ENCODE measurements around the gene ZKSCAN2. TPM values are rescaled to one million over a fixed set of nuclear protein-coding genes. Genes with fewer than 3 reads are reported as not detected.

ZKSCAN2 gene
- total and polyA plus RNA-seq, 9 of the 15 experiments (the other 6 are each of a cell fraction or from before 2014, with no cell fraction given), result 1.3 to 9.5 (median 4.2) TPM

DNA sequence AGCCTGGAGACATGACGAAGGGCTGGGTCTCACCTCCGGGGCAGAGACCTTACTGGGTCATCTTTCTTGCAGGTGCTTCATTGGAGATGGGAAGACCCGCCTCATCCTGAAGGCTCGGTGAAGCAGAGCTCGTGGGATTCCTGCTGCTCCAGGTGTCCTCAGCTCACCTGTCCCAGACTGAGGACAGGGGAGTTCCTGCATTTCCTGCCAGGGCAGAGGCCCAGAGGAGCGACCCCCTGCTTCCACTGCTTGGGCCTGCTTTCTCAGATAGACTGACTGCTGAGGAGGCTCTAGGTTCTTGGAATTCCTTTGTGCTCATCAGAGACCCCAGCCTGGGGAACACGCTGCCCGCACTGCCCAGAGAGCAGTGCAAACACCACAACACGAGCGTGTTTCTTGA is 29.3 kb downstream of the ZKSCAN2 start (continued):
- no peak for TF ChIP-seq ZNF766 (CRISPR knock-in tag; conservative IDR thresholded peaks at IDR 0.05)
- TF ChIP-seq ILK (tag; IDR thresholded peaks at IDR 0.05; ENCODE audit: borderline replicate concordance, low read depth), result no peak

DNA sequence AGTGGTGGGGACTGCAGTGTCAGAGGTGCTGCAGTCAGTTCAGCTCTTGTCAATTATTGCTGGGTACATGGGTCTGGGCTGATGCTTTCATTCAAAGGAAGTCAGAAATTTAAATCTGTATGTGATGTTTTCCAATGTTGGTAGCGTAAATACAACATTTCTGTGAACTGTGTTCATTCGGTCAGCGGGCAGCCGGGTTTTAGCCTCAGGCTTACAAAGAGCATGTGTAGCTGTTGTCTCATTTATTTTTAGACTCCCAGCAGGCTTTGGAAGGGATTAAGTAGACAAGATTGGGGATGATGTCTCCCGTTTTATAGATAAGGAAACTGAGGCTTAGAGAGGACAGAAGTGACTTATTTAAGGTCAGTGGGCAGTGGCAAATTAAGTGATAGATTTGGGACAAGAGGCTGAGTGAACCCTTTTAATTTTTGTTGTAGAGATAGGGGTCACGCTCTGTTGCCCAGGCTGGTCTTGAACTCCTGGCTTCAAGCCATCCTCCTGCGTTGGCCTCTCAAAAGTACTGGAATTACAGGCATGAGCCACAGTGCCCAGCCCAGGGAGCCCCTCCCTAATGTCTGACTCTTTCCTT is 32.8 kb downstream of the ZKSCAN2 start:
- DNase-seq (ENCODE audit: extremely low read depth in 1 of 4, low spot score in 3 of 4) (no peak), FAIRE-seq (peak; percentile 19), ATAC-seq (no peak)
- no peaks in the 10 kb centered on the region; a peak in 1 of 5 replicates for H3K27me3 ChIP-seq (ENCODE audit: control insufficient read depth in 2 of 2, insufficient read depth in 2 of 2, low read length in 2 of 2)
- ChIA-PET CTCF (ENCODE audit: low intra/inter-chr PET ratio) (interaction anchor here (0.6 to 2.3 kb wide), 4 partner anchors 98 to 753 kb away, joined by 3 to 22 read pairs (median 8); no protein-coding TSS in a partner anchor), POLR2A (interaction anchor here (0.8 to 1.4 kb wide), 4 partner anchors 87 to 938 kb away, joined by 3 to 7 read pairs (median 4); partner anchors contain the start of gene LCMT1)
- peaks cover 3 to 4% of the 10 kb centered on the region in 2 experiments; a peak in 4 of 5 replicates for H3K4me1 ChIP-seq (replicated peaks in 1 of 2; ENCODE audit: control insufficient read depth in 2 of 2, insufficient read depth in 2 of 2, low read length in 2 of 2)
- no peak overlapping the region for H3K27ac ChIP-seq (ENCODE audit: extremely low read depth, low read depth, low read length)
- H3K36me3 ChIP-seq (ENCODE audit: control insufficient read depth, insufficient read depth, low read length), result no peaks in the 10 kb centered on the region
- 64% methylated on average over 7 of the region's 7 CpGs for WGBS (ENCODE audit: insufficient coverage, low coverage, missing lambda C conversion rate)
- H2AFZ ChIP-seq (ENCODE audit: low read depth, low read length), result no peak overlapping the region
- H3K79me2 ChIP-seq (ENCODE audit: control insufficient read depth, insufficient read depth, low read length), result no peaks in the 10 kb centered on the region
- in situ Hi-C loops (cut with MboI), result loop anchor here (5.0 to 10.0 kb wide), 2 partner anchors 173 to 390 kb away; no protein-coding TSS in a partner anchor
- intact Hi-C loops (cut with micrococcal nuclease), result loop anchor here (1.0 to 10.0 kb wide), 5 partner anchors 98 to 708 kb away; partner anchors contain the start of gene LCMT1
- no peak overlapping the region for H3K4me3 ChIP-seq
- TF ChIP-seq NFIC (IDR thresholded peaks at IDR 0.05), result peak; percentile 72
- TF ChIP-seq, protein P1, sequence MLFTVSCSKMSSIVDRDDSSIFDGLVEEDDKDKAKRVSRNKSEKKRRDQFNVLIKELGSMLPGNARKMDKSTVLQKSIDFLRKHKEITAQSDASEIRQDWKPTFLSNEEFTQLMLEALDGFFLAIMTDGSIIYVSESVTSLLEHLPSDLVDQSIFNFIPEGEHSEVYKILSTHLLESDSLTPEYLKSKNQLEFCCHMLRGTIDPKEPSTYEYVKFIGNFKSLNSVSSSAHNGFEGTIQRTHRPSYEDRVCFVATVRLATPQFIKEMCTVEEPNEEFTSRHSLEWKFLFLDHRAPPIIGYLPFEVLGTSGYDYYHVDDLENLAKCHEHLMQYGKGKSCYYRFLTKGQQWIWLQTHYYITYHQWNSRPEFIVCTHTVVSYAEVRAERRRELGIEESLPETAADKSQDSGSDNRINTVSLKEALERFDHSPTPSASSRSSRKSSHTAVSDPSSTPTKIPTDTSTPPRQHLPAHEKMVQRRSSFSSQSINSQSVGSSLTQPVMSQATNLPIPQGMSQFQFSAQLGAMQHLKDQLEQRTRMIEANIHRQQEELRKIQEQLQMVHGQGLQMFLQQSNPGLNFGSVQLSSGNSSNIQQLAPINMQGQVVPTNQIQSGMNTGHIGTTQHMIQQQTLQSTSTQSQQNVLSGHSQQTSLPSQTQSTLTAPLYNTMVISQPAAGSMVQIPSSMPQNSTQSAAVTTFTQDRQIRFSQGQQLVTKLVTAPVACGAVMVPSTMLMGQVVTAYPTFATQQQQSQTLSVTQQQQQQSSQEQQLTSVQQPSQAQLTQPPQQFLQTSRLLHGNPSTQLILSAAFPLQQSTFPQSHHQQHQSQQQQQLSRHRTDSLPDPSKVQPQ (CRISPR knock-in tag; IDR thresholded peaks at IDR 0.05; ENCODE audit: borderline replicate concordance), result no peak
- no peaks in the 10 kb centered on the region for H3K9me3 ChIP-seq (replicated peaks; ENCODE audit: control insufficient read depth, insufficient read depth, low read depth, low read length)
- BruUV-seq (replicated peaks), result no TSS peak
- no peaks in the 10 kb centered on the region for H3K9me1 ChIP-seq (ENCODE audit: control insufficient read depth, insufficient read depth, low read length)
- H4K20me1 ChIP-seq (replicated peaks; ENCODE audit: control insufficient read depth, insufficient read depth, low read length), result no peaks in the 10 kb centered on the region
- no peak overlapping the region for H3K4me2 ChIP-seq (ENCODE audit: insufficient read depth, low read length)
- 0 out of 4 replicates have a peak overlapping the region, but pooled peaks of 1 of the 2 experiments have one; percentile 35 for H3K9ac ChIP-seq (ENCODE audit: insufficient read depth in 1 of 2, low read depth in 2 of 2, low read length in 2 of 2)
